Prostate gland (tissue), 2 donors: ENCODE results near the gene BASP1. TPM values are rescaled to one million over a fixed set of nuclear protein-coding genes. Genes with fewer than 3 reads are reported as not detected.
"Not testable (repeated sequence)": the region's sequence is repeated elsewhere in the genome, so short reads cannot be mapped to it uniquely, and the experiment has no call there.

ENCODE experiments used
- DNase-seq: peaks from one replicate; pipeline ENCODE4 v3.0.0-alpha.2; 2019; ENCODE audit warnings: low spot score
- H3K27ac ChIP-seq, 2 donors: fragments of 200-600 bp; sonication (generic); 2 replicates each; pipeline ENCODE4 v1.5.1; 2017 to 2019
- H3K27me3 ChIP-seq: fragments of 200-600 bp; sonication (generic); replicated peaks from 2 replicates; pipeline ENCODE4 v1.5.1; 2019; ENCODE audit not compliant: insufficient read depth
- H3K36me3 ChIP-seq, 2 donors: fragments of 200-600 bp; sonication (generic); 1 replicate in 1 of 2; 2 replicates in 1 of 2; pipeline versions ENCODE4 v1.5.1 to v1.8.1; 2017 to 2019
- H3K4me1 ChIP-seq: fragments of 200-600 bp; sonication (generic); replicated peaks from 2 replicates; pipeline ENCODE4 v1.5.1; 2019
- H3K4me3 ChIP-seq, 2 donors: fragments of 200-600 bp; sonication (generic); 2 replicates each; pipeline ENCODE4 v1.5.1; 2017 to 2019
- H3K9me3 ChIP-seq: fragments of 200-600 bp; sonication (generic); 2 replicates; pipeline ENCODE4 v1.5.1; 2017
- POLR2A ChIP-seq: fragments of 450-650 bp; IDR thresholded peaks from one replicate; pipeline ENCODE4 v1.6.1; 2016; ENCODE audit warnings: antibody characterized with exemption, mild to moderate bottlenecking
- POLR2AphosphoS5 ChIP-seq: sonication (generic); formaldehyde crosslinking; IDR thresholded peaks from one replicate; pipeline ENCODE4 v1.6.1; 2017; ENCODE audit warnings: antibody characterized with exemption
- WGBS: methylation state at CpG from one replicate; pipeline ENCODE4 v1.1.5; 2018; 5-methylcytosine and 5-hydroxymethylcytosine counted together
- intact Hi-C: fragments of 100-400 bp; cut with DNase I; formaldehyde crosslinking; loops from one replicate; pipeline ENCODE4 v1.14.2; 2022
- total RNA-seq, 2 donors: library from RNA; depleted of rRNA; stranded (reverse); fragments of >200 nt; gene quantifications; one replicate each; pipeline ENCODE4 v1.1.0, GENCODE V29; 2016
- TF ChIP-seq, protein P1 (sequence below), 4 experiments: fragments of 200-600 bp in 2 of 4; fragments of 450-650 bp in 2 of 4; sonication (generic) in 2 of 4; IDR thresholded peaks; 1 replicate in 3 of 4; 2 replicates in 1 of 4; pipeline ENCODE4 v1.5.1; 2016 to 2019; ENCODE audit warnings: antibody characterized with exemption in 4 of 4, mild to moderate bottlenecking in 2 of 4, moderate library complexity in 2 of 4

Gene BASP1
- total RNA-seq, 2 donors from 2014 or later, result 142 to 346 TPM

GRCh38 chr5:17305017-17305416, 87.6 kb downstream of the BASP1 start:
- Histone ChIP-seq H3K27me3 (no peaks in the 10 kb centered on the region), H3K9me3 (no peaks in the 10 kb centered on the region), H3K4me1 (no peaks in the 10 kb centered on the region), H3K36me3 (no peaks in the 10 kb centered on the region), H3K27ac (peak overlapping the region; percentile 84 to 87), H3K4me3 (no peak overlapping the region)
- WGBS, result 40% methylated on average over 5 of the region's 5 CpGs
- DNase-seq, result no peak
- TF ChIP-seq POLR2A (no peak), POLR2AphosphoS5 (no peak)
- TF ChIP-seq, protein P1, sequence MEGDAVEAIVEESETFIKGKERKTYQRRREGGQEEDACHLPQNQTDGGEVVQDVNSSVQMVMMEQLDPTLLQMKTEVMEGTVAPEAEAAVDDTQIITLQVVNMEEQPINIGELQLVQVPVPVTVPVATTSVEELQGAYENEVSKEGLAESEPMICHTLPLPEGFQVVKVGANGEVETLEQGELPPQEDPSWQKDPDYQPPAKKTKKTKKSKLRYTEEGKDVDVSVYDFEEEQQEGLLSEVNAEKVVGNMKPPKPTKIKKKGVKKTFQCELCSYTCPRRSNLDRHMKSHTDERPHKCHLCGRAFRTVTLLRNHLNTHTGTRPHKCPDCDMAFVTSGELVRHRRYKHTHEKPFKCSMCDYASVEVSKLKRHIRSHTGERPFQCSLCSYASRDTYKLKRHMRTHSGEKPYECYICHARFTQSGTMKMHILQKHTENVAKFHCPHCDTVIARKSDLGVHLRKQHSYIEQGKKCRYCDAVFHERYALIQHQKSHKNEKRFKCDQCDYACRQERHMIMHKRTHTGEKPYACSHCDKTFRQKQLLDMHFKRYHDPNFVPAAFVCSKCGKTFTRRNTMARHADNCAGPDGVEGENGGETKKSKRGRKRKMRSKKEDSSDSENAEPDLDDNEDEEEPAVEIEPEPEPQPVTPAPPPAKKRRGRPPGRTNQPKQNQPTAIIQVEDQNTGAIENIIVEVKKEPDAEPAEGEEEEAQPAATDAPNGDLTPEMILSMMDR (IDR thresholded peaks at IDR 0.05), result no peak
- intact Hi-C loops, result no loop called here

DNA sequence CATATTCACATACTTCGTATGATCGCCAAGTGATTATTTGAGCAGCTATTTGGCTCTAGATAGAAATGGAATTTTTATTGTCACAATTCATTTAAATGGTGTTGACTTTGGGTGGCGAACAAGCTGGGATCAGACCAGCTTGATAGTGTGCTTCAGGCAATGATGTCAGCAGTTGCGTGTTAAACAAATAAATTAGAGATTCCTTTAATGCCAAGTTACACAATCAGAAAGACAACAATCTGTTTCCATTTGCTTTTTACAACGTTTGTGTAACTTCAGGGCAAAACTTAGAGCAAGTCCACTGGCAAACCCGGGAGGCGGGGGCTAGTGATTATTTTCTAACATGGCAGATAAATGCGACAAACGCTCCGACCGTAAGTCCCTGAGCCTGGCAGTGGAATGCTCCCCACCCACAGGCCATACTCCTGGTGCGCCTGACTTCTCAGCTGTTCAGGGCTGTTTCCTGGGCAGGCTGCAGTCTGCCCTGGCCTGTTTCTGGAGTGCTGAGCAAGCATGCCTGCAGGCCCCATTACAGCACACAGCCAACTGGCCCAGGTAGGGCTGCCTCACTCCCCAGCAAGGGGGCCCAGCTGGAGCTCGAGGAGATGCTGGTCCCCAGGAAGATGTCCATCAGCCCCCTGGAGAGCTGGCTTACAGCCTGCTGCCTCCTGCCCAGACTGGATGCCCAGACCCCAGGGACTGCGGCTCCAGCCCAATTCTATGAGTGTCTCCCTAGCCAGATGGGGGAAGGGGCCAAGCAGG, 88.7 kb downstream of the BASP1 start:
- Histone ChIP-seq H3K36me3 (no peaks in the 10 kb centered on the region), H3K4me3 (no peak overlapping the region), H3K9me3 (no peaks in the 10 kb centered on the region), H3K4me1 (no peaks in the 10 kb centered on the region), H3K27me3 (no peaks in the 10 kb centered on the region), H3K27ac (peak overlapping the region; percentile 84 to 87)
- TF ChIP-seq POLR2A (no peak), POLR2AphosphoS5 (peak; percentile 91)
- TF ChIP-seq, protein P1 (IDR thresholded peaks at IDR 0.05), result no peak
- WGBS, result 18% methylated on average over 13 of the region's 14 CpGs
- DNase-seq, result peak; percentile 92
- intact Hi-C loops, result no loop called here

- peak overlapping the region; percentile 84 to 87 for H3K27ac ChIP-seq
- no peak overlapping the region for H3K4me3 ChIP-seq
- no peaks in the 10 kb centered on the region for H3K9me3 ChIP-seq
- no peaks in the 10 kb centered on the region for H3K4me1 ChIP-seq
- 86% methylated on average over 14 of the region's 14 CpGs for WGBS
- peak; percentile 11 for DNase-seq
- no peaks in the 10 kb centered on the region for H3K27me3 ChIP-seq
- TF ChIP-seq POLR2AphosphoS5, result no peak
- intact Hi-C loops, result no loop called here
- no peaks in the 10 kb centered on the region for H3K36me3 ChIP-seq
Observed at GRCh38 chr5:17306726-17307091, 89.3 kb downstream of the BASP1 start.

DNA sequence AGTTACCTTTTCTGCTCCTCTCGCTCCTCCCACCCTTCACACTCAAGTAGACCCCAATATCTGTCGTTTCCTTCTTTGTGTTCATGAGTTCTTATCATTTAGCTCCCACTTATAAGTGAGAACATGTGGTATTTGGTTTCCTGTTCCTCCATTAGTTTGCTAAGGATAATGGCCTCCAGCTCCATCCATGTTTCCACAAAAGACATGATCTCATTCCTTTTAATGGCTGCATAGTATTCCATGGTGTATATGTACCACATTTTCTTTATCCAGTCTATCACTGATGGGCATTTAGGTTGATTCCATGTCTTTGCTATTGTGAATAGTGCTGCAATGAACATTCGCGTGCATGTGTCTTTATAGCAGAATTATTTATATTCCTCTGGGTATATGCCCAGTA, 90.0 kb downstream of the BASP1 start:
- H3K36me3 ChIP-seq, H3K4me1 ChIP-seq, intact Hi-C loops, H3K27me3 ChIP-seq, H3K27ac ChIP-seq, DNase-seq, H3K9me3 ChIP-seq, H3K4me3 ChIP-seq: not testable (repeated sequence)
- WGBS, result 93% methylated on average over 4 of the region's 4 CpGs

GRCh38 chr5:17308326-17309065, 91.1 kb downstream of the BASP1 start:
- DNase-seq, result no peak
- WGBS, result 93% methylated on average over 9 of the region's 9 CpGs
- no peaks in the 10 kb centered on the region for H3K9me3 ChIP-seq
- intact Hi-C loops, result no loop called here
- TF ChIP-seq POLR2AphosphoS5, result no peak
- TF ChIP-seq, protein P1 (IDR thresholded peaks at IDR 0.05), result no peak
- no peak for TF ChIP-seq POLR2A
- H3K27me3 ChIP-seq, result no peaks in the 10 kb centered on the region
- no peaks in the 10 kb centered on the region for H3K4me1 ChIP-seq
- H3K4me3 ChIP-seq, result no peak overlapping the region
- H3K36me3 ChIP-seq, result no peaks in the 10 kb centered on the region
- H3K27ac ChIP-seq, result no peak overlapping the region

- Histone ChIP-seq H3K4me1 (no peaks in the 10 kb centered on the region), H3K9me3 (no peaks in the 10 kb centered on the region), H3K36me3 (no peaks in the 10 kb centered on the region), H3K27ac (no peak overlapping the region), H3K4me3 (no peak overlapping the region), H3K27me3 (no peaks in the 10 kb centered on the region)
- intact Hi-C loops, result no loop called here
- TF ChIP-seq, protein P1 (IDR thresholded peaks at IDR 0.05), result no peak
- TF ChIP-seq POLR2A, result no peak
- no peak for TF ChIP-seq POLR2AphosphoS5
- no peak for DNase-seq
- WGBS, result 93% methylated on average over 3 of the region's 3 CpGs
Observed at GRCh38 chr5:17309462-17309861, 92.0 kb downstream of the BASP1 start.

DNA sequence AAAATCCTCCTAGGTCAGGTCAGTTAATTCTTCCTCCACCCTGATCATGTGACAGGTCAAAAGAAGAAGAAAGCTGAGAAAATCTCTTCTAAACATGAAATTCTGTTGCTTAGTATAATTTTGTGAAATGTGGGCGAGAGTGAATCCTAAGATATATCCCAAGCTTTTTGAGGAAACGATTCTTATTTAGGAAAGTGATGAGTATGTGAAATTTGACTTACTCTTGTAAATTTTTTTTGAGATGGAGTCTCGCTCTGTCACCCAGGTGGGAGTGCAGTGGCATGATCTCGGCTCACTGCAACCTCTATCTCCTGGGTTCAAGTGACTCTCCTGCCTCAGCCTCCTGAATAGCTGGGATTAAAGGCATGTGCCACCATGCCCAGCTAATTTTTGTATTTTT, 93.1 kb downstream of the BASP1 start:
- H3K9me3 ChIP-seq, intact Hi-C loops, DNase-seq, H3K27ac ChIP-seq, H3K4me3 ChIP-seq, H3K27me3 ChIP-seq, H3K36me3 ChIP-seq, H3K4me1 ChIP-seq: not testable (repeated sequence)
- WGBS, result 86% methylated on average over 4 of the region's 4 CpGs

GRCh38 chr5:17311811-17312210, 94.4 kb downstream of the BASP1 start:
- intact Hi-C loops, H3K9me3 ChIP-seq, DNase-seq, H3K4me3 ChIP-seq, H3K4me1 ChIP-seq, H3K36me3 ChIP-seq, H3K27me3 ChIP-seq: not testable (repeated sequence)
- 91% methylated on average over 23 of the region's 31 CpGs for WGBS
- H3K27ac ChIP-seq, result peak overlapping the region in 1 of 2 donors; percentile 26
